ENCODE results near the gene TRAPPC6A. TPM values are rescaled to one million over a fixed set of nuclear protein-coding genes. Genes with fewer than 3 reads are reported as not detected.

The TRAPPC6A gene
- total and polyA plus RNA-seq, 2 of the 13 experiments (the other 11 are each of a cell fraction or from before 2014, with no cell fraction given), result 6.5 to 21.0 TPM

GRCh38 chr19:45178262-45179071, 430 bp upstream of the TRAPPC6A start, which contains the start of gene BLOC1S3 (continued):
- 0 out of 2 replicates have a peak, but pooled peaks have one; percentile 81 for TF ChIP-seq KLF12 (CRISPR knock-in tag; IDR thresholded peaks at IDR 0.05; ENCODE audit: borderline replicate concordance)
- TF ChIP-seq FOXA3 (CRISPR knock-in tag; IDR thresholded peaks at IDR 0.05), result peak; percentile 10; the same call in 1 of the 2 replicates
- no peak for TF ChIP-seq PRMT3 (CRISPR knock-in tag; IDR thresholded peaks at IDR 0.05; ENCODE audit: borderline replicate concordance, low read depth)
- peak; percentile 42; the same call in 1 of the 2 replicates for TF ChIP-seq ZNF280D (CRISPR knock-in tag; IDR thresholded peaks at IDR 0.05)
- 0 out of 2 replicates have a peak, but pooled peaks have one; percentile 48 for TF ChIP-seq ZNF335 (CRISPR knock-in tag; IDR thresholded peaks at IDR 0.05)
- peak; percentile 84 for TF ChIP-seq ZHX2 (IDR thresholded peaks at IDR 0.05; ENCODE audit: low read depth)
- no peak for TF ChIP-seq ZHX2 (CRISPR knock-in tag; IDR thresholded peaks at IDR 0.05; ENCODE audit: borderline replicate concordance)
- TF ChIP-seq ASH2L (IDR thresholded peaks at IDR 0.05; ENCODE audit: insufficient read length, low read depth, low read length), result peak; percentile 27
- peak; percentile 68 for TF ChIP-seq PHF21A (CRISPR knock-in tag; IDR thresholded peaks at IDR 0.05)
- TF ChIP-seq ZNF644 (CRISPR knock-in tag; IDR thresholded peaks at IDR 0.05; ENCODE audit: low read depth), result no peak
- no peak for TF ChIP-seq ELK4 (CRISPR knock-in tag; IDR thresholded peaks at IDR 0.05; ENCODE audit: borderline replicate concordance)
- TF ChIP-seq PBX2 (CRISPR knock-in tag; IDR thresholded peaks at IDR 0.05), result peak; percentile 63
- no peak for TF ChIP-seq ZNF282 (IDR thresholded peaks at IDR 0.05; ENCODE audit: partially characterized antibody)
- TF ChIP-seq KLF6 (CRISPR knock-in tag; IDR thresholded peaks at IDR 0.05), result no peak
- TF ChIP-seq KLF15 (CRISPR knock-in tag; IDR thresholded peaks at IDR 0.05; ENCODE audit: borderline replicate concordance), result no peak
- no peak for TF ChIP-seq ZNF597 (CRISPR knock-in tag; IDR thresholded peaks at IDR 0.05)

Data from HepG2 (cell line).